GM21423 (cell line): ENCODE measurements around the gene KRT35.

ENCODE experiments used
- ATAC-seq: cut with Tn5 transposase; IDR thresholded peaks from one replicate; pipeline ENCODE4 v1.9.1; 2021; ENCODE audit warnings: mild to moderate bottlenecking, moderate library complexity; ENCODE audit not compliant: unreplicated experiment

KRT35 gene

DNA sequence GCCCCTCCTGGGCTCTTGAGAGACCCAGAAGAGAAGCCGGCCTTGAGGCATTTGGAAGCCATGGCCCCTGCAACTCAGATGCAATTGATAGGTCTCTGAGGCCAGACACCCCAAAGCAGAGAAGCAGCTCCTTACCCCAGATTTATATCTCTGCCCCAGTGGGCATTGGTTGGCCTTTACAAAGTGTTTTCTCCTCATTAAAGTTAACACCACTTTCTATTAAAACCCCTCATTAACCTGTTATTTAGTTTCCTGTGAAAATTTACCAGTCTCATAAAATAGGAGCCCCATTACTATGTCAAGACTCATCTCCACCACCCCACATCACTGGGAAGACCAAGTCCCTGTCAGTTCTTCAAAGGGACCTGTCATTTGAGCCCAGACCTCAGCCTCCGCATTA, at the start of gene KRT35:
KRT35 (minus strand) TSS at position 116 of the 400 bp plus-strand sequence; CDS start at position 62, 54 bp downstream.
- ATAC-seq, result no peak

DNA sequence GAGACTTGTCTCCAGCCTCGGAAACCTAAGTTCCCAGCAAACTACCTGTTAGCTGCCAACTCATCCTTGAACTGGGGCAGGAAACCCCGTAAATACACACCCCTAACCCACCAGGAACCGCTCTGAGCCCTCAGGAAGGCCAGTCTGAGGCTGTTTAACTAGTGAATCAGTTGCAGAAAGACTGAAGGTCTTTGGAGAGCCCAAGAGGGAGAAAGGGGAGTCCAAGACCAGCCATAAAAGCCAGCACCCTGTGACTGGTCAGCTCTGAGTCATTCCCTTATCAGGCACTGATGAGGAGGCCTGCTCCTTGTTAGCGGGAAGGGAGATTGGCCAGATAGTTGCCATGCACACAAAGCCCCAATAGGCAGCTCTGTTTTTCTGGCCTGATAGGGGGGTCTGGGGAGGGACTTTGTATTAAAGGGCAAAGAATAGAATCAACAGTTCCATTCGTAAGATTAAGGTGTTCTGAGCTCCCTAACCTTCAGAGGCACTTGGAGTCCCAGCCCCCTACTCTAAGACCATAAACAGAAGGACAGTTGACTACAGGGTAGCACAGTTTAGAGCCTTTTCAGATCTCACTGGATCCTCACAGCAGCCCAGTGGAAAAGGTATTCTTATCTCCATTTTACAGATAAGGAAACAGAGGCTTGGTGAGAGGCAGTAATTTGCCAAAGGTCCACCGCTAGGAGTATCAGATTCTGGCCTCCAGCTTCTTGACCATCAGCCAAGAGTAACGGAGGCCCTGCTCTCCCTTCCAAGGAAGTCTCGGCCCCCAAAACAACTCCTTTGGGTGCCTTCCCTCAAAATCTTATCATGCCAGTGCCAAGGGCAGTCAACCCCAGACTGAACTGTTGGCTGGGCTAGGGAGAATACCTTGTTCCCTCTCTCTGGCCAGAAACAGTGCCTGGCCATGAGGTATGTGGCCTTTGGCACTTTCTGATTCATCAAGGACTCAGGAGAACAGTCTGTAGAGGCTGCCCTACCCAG, 49.4 kb upstream of the KRT35 start:
- ATAC-seq, result no peak

- no peak for ATAC-seq
Observed at GRCh38 chr17:41529491-41529915, 48.6 kb upstream of the KRT35 start.

DNA sequence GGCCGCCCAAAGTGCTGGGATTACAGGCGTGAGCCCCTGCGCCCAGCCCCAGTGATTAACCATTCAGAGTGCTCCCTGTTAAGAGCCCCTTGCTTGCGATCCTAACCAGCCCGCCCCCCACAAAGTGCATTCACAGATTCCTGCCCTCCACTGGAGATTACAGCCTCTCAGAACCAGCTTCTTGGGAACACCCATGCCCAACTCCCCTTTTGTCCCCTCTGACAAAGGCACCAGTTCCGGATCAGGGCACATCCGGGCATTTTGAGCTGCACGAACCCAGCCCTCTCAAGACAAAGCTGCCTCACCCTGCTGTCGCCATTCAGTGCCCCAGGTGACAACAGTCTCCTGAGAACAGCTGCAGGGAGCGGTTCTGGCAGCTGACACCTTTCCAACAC, 48.0 kb upstream of the KRT35 start:
- no peak for ATAC-seq

DNA sequence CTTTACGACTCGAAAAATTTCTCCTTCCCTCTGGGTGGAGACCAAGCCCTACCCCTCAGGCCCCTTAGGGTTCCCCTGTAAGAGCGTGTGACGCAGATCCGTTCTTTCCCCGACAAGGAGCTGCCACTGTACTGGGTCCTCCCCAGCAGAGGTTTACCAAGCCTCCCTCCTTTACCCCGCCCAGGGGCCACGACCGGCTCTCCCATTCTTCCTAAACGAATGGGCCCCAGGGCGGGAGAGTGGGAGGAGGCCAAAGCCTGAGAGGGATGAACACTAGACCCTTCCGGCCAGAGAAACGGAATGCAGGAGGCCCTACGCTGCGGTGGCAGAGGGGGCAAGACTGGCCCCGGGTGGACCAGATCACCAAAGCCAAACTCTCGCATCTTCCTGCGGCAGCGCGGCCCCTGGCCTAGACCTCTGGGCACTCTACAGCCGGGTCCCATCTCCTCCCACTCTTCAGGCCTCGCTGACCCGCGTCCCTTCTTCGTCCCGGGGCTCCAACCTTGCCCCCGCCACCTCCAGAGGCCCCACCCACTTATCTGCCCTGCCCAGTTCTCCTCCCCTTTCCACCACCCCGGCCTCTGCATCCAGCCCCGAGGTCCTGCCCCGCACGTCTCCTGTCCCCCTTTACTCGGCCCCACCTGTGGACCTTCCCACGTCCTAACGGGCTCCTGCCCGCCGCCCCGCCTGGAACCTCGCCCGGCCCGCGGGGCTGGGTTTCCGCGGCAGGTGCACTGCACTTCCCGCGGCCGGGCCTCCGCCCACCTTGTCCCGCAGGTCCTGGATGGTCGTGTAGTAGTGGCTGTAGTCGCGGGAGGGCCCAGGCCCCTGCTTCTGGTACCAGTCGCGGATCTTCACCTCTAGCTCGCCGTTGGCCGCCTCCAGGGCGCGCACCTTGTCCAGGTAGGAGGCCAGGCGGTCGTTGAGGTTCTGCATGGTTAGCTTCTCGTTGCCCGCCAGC, 46.4 kb upstream of the KRT35 start:
- no peak for ATAC-seq

DNA sequence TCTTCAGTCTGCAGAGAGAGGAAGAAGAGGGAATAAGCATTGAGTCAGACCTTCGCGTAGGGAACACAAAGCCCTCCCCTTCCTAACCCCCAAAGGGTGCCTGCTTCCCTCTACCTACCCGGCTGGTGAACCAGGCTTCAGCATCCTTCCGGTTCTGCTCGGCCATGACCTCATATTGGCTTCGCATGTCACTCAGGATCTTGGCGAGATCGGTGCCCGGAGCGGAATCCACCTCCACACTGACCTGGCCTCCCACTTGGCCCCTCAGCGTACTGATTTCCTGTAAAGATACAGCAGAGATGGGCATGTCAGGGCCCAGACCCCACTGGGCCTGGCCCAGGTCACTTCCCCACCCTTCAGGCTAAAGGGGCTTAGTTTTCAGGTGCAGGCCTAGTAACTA, 43.3 kb upstream of the KRT35 start:
- ATAC-seq, result no peak

DNA sequence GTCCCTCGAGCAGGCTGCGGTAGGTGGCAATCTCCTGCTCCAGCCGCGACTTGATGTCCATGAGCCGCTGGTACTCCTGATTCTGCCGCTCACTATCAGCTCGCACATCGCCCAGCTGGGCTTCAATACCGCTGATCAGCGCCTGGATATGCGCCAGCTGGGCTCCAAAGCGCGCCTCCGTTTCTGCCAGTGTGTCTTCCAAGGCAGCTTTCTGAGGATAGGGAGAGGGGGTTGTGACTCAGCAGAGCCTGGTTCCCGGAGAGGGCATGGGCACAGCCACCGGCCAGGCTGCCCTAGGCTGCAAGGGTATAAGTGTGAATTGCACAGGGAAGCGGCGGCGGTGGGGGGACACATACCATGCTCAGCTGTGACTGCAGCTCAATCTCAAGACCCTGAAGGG, 42.8 kb upstream of the KRT35 start:
- no peak for ATAC-seq

DNA sequence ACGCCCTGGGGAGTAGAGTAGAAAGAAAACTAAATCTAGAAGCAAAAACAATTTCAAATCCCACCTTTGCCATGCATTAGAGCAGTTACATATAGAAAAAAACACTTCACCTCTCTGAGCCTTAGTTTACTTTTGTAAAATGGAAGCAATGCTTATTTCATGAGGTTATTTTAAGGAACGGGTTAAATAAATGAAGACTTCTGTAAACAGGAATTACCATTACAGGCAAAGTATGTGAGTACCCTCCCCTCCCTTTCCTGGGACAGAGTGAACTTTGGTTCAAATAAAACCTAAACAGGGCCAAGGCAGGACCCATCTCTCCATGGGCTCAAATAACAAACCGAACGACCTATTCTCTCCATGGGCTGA, 42.3 kb upstream of the KRT35 start:
- no peak for ATAC-seq

- no peak for ATAC-seq
Observed at GRCh38 chr17:41522301-41523224, 41.6 kb upstream of the KRT35 start.

GRCh38 chr17:41521574-41522261, 40.8 kb upstream of the KRT35 start:
- ATAC-seq, result no peak

DNA sequence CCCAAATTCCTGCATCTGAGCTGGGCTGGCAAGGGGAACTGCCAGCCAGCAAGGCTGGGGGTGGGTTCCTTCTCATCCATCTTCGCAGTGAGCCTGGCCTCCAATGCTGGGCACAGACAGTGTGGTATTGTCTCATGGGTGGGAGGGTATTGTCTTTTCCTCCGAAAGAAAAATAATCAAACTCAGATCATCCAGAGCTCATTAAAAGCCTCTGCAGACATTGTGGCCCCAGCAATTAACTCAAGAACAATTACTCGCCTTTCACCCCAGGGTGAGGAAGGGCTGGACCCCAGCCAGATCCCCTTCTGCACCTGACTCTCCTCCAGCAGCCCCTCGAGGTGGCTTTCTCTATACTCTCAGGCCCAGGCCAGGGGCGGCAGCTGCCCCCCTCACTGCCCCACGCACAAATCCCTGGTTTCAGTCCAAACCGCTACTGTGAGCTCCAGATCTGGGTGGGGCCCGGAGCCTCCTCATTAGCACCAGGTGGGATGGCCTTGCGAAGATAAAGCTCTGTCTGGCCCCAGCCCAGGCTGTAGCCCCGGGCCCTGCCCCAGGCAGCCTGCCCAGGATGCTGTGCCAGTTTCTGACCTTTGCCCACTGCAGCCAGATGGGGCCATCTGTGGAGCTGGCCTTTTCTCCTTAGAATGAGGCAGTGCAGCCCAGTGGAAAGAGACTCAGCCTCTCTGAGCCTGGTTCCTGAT, 40.0 kb upstream of the KRT35 start:
- no peak for ATAC-seq

DNA sequence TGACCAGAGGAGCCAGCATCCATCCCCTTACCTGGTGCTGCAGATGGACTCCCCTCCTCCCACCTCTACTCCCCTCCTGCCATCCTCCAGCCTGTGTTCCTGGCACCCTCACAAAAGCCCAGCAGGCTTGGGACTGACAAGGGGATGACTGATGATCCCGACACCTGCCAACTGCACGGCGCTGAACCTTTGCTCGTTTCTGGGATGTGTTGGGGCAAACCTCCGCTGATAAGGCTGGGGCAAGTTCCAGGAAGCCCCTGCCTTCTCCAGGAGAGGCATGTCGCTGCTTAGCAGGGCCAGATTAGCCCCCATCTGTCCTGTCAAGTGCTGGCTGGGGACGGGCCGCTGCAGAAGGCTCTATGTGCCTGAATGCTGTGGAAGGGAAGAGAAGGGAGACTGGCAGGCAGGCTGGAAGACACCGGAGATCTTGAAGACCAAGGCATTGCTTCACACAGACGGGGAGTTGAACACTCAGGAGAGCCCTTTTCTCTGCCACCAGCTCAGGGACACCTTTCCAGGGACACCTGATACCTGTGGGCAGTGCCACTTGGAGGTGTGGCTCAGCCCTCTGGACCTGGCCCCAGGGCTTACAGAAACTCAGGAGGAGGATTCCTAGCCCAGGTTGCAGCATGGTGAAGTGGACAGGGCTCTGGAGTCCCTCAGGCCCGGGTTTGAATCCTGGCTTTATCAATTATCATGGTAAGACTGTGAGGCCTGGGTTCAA, 38.7 kb upstream of the KRT35 start:
- no peak for ATAC-seq

- ATAC-seq, result no peak
Observed at GRCh38 chr17:41518789-41519449, 38.0 kb upstream of the KRT35 start, which contains the start of gene KRT15. Gene KRT15 (minus strand): TSS chr17:41518890. CDS start chr17:41518827, 63 bp downstream.

GRCh38 chr17:41518031-41518430, 37.1 kb upstream of the KRT35 start:
- ATAC-seq, result no peak

- ATAC-seq, result no peak
Observed at GRCh38 chr17:41516830-41517283, 35.9 kb upstream of the KRT35 start.

GRCh38 chr17:41516147-41516829, 35.3 kb upstream of the KRT35 start:
- ATAC-seq, result no peak

- no peak for ATAC-seq
Observed at GRCh38 chr17:41513168-41513547, 32.2 kb upstream of the KRT35 start.
